HepG2 (cell line): Measurements from ENCODE around the gene EHD1. TPM values are rescaled to one million over a fixed set of nuclear protein-coding genes. Genes with fewer than 3 reads are reported as not detected.

Experiments
- CEBPB ChIP-seq: IDR thresholded peaks from 2 replicates; pipeline ENCODE4 v1.6.1; 2011; ENCODE audit warnings: low read depth, low read length, improper control_type of control experiment, borderline replicate concordance
- ELF1 ChIP-seq: sonication (generic); formaldehyde crosslinking; IDR thresholded peaks from 2 replicates; pipeline ENCODE4 v1.4.0; 2020; ENCODE audit warnings: missing genetic modification reagents
- GTF3A ChIP-seq: sonication (generic); formaldehyde crosslinking; conservative IDR thresholded peaks from 2 replicates; pipeline ENCODE4 v1.4.0; 2020; ENCODE audit warnings: mild to moderate bottlenecking, missing genetic modification reagents
- MTF1 ChIP-seq: sonication (generic); formaldehyde crosslinking; IDR thresholded peaks from 2 replicates; pipeline ENCODE4 v1.5.0; 2020; ENCODE audit warnings: missing genetic modification reagents
- PAWR ChIP-seq: sonication (generic); formaldehyde crosslinking; IDR thresholded peaks from 2 replicates; pipeline ENCODE4 v1.4.0; 2020; ENCODE audit warnings: missing genetic modification reagents, mild to moderate bottlenecking, borderline replicate concordance
- PAX8 ChIP-seq: sonication (generic); formaldehyde crosslinking; IDR thresholded peaks from 2 replicates; pipeline ENCODE4 v1.8.0; 2022; ENCODE audit warnings: mild to moderate bottlenecking, missing genetic modification reagents, borderline replicate concordance
- PRDM15 ChIP-seq: sonication (generic); formaldehyde crosslinking; IDR thresholded peaks from 2 replicates; pipeline ENCODE4 v1.4.0; 2020; ENCODE audit warnings: missing genetic modification reagents
- SSRP1 ChIP-seq: IDR thresholded peaks from 2 replicates; pipeline ENCODE4 v1.6.1; 2016; ENCODE audit warnings: control low read depth
- ZBTB4 ChIP-seq: sonication (generic); formaldehyde crosslinking; IDR thresholded peaks from 2 replicates; pipeline ENCODE4 v1.4.0; 2020; ENCODE audit warnings: missing genetic modification reagents, mild to moderate bottlenecking, borderline replicate concordance
- ZFP36L1 ChIP-seq: sonication (generic); formaldehyde crosslinking; IDR thresholded peaks from 2 replicates; pipeline ENCODE4 v1.8.0; 2022; ENCODE audit warnings: mild to moderate bottlenecking, missing genetic modification reagents, moderate library complexity
- ZNF263 ChIP-seq: sonication (generic); formaldehyde crosslinking; IDR thresholded peaks from 2 replicates; pipeline ENCODE4 v1.4.0; 2020; ENCODE audit warnings: missing genetic modification reagents
- ZNF362 ChIP-seq: sonication (generic); formaldehyde crosslinking; IDR thresholded peaks from 2 replicates; pipeline ENCODE4 v1.4.0; 2020; ENCODE audit warnings: missing genetic modification reagents, mild to moderate bottlenecking, borderline replicate concordance
- ZNF562 ChIP-seq: sonication (generic); formaldehyde crosslinking; IDR thresholded peaks from 2 replicates; pipeline ENCODE4 v1.8.0; 2022; ENCODE audit warnings: missing genetic modification reagents, borderline replicate concordance
- ZNF674 ChIP-seq: sonication (generic); formaldehyde crosslinking; IDR thresholded peaks from 2 replicates; pipeline ENCODE4 v1.5.0; 2020; ENCODE audit warnings: low read depth, mild to moderate bottlenecking, missing genetic modification reagents
- ZNF816 ChIP-seq: sonication (generic); formaldehyde crosslinking; IDR thresholded peaks from 2 replicates; pipeline ENCODE4 v1.8.0; 2022; ENCODE audit warnings: missing genetic modification reagents, mild to moderate bottlenecking, borderline replicate concordance
- polyA plus RNA-seq, 8 experiments: library from polyadenylated mRNA; depleted of rRNA in 3 of 8; stranded (reverse) in 7 of 8; unstranded in 1 of 8; fragments of >200 nt; fragmentation: Illumina TruSeq in 4 of 8; extraction: Trizol in 4 of 8; gene quantifications; 2 replicates each; pipeline versions ENCODE4 v1.2.1 to v1.2.3, GENCODE V29; 2011 to 2016; ENCODE audit warnings: low read depth in 4 of 8, missing spikeins in 1 of 8, mixed read lengths in 1 of 8; ENCODE audit not compliant: insufficient read depth in 1 of 8
- total RNA-seq, 5 experiments: library from RNA; depleted of rRNA; stranded (reverse); fragments of >200 nt; fragmentation: Illumina TruSeq; extraction: Trizol; gene quantifications; 2 replicates each; pipeline ENCODE4 v1.2.3, GENCODE V29; 2016; ENCODE audit warnings: low read depth in 1 of 5
- TF ChIP-seq, protein P1 (sequence below): sonication (generic); formaldehyde crosslinking; IDR thresholded peaks from 2 replicates; pipeline ENCODE4 v1.4.0; 2020; ENCODE audit warnings: missing genetic modification reagents

Gene EHD1
- total and polyA plus RNA-seq, 2 of the 13 experiments (the other 11 are each of a cell fraction or from before 2014, with no cell fraction given), result 23.6 to 26.6 TPM

DNA sequence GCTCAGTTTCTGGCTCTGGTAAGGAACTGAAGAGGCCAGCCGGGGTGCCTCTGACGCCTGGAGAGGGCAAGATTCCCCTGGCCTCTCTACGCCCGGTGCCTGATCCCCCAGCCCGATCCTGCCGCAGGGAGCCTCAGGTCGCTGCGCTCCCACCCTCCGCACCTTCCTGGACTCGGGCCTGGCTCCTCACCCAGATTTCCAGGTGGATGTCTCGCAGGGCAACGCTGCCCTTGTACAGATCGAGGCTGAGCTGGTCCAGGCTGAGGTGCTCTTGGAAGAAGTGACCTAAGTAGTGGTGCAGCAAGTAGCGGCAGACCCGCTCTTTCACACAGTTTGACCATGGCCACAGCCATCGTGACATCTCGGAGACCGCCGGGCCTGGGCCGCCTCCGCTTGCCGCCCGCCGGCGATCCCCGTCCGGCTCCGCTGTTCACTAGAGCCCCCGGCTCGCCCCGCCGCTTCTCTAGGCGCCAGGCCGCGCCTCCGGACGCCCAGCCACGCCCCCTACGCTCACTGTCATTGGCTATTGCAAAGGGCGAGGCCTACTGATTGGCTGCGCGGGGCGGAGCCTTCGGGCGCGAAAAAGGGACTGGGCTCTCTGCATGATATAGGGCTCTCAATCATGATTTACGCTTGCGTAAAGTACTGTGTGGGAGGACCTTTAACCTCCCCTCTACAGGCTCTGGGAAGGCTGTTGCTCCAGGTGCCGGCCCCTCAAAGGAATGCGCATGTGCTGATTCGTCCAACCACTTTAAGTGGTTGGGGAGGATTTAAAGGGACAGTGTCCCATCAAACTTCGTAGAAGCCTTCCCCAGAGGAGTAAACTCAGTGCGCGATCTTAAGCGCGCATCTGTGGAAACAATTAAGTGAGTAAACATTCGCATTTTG lies 38.6 kb upstream of the EHD1 start, which contains the start of gene ATG2A (continued):
- no peak for TF ChIP-seq PRDM15 (CRISPR knock-in tag)
- TF ChIP-seq ZNF674, result no peak
- TF ChIP-seq PAWR (CRISPR knock-in tag), result no peak
- TF ChIP-seq ZNF362 (CRISPR knock-in tag), result no peak
- no peak for TF ChIP-seq ZFP36L1
- TF ChIP-seq PAX8 (CRISPR knock-in tag), result no peak
- TF ChIP-seq ZNF263, result no peak
- no peak for TF ChIP-seq ZNF562 (CRISPR knock-in tag)
- TF ChIP-seq, protein P1, sequence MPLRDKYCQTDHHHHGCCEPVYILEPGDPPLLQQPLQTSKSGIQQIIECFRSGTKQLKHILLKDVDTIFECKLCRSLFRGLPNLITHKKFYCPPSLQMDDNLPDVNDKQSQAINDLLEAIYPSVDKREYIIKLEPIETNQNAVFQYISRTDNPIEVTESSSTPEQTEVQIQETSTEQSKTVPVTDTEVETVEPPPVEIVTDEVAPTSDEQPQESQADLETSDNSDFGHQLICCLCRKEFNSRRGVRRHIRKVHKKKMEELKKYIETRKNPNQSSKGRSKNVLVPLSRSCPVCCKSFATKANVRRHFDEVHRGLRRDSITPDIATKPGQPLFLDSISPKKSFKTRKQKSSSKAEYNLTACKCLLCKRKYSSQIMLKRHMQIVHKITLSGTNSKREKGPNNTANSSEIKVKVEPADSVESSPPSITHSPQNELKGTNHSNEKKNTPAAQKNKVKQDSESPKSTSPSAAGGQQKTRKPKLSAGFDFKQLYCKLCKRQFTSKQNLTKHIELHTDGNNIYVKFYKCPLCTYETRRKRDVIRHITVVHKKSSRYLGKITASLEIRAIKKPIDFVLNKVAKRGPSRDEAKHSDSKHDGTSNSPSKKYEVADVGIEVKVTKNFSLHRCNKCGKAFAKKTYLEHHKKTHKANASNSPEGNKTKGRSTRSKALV, result no peak
- TF ChIP-seq ZBTB4 (CRISPR knock-in tag), result no peak
- peak; percentile 87 for TF ChIP-seq CEBPB
- no peak; the same call in 1 of the 2 replicates for TF ChIP-seq ELF1 (CRISPR knock-in tag)
- no peak for TF ChIP-seq GTF3A (CRISPR knock-in tag)
- no peak for TF ChIP-seq MTF1
- peak; percentile 90 for TF ChIP-seq SSRP1 (CRISPR knock-in tag)
- peak; percentile 84; the same call in 1 of the 2 replicates for TF ChIP-seq ZNF816
